ENCODE measurements around the gene SPSB4. TPM values are rescaled to one million over a fixed set of nuclear protein-coding genes. Genes with fewer than 3 reads are reported as not detected.

The SPSB4 gene
- total and polyA plus RNA-seq, 2 of the 8 experiments (the other 6 are each of a cell fraction or from before 2014, with no cell fraction given) = 15.1 to 17.2 TPM

GRCh38 chr3:141065258-141065657 is 14.1 kb downstream of the SPSB4 start:
- no peak overlapping the region for H4K91ac ChIP-seq (replicated peaks; ENCODE audit: insufficient read length, low read length)
- peaks cover 0 to 3% of the 10 kb centered on the region in 2 experiments for H4K20me1 ChIP-seq (replicated peaks in 1 of 2; ENCODE audit: control insufficient read depth in 1 of 2, insufficient read depth in 2 of 2, low read length in 2 of 2)
- H3K79me2 ChIP-seq (ENCODE audit: control insufficient read depth in 1 of 2, insufficient read depth in 2 of 2, low read length in 2 of 2) = peaks cover 0 to 8% of the 10 kb centered on the region in 2 experiments; a peak in 2 of 4 replicates
- no peak overlapping the region for H2BK20ac ChIP-seq (ENCODE audit: low read length)
- peaks cover 0 to 12% (median 7%) of the 10 kb centered on the region in 4 experiments; a peak in 4 of 7 replicates for H3K27me3 ChIP-seq (replicated peaks in 1 of 4; ENCODE audit: control insufficient read depth in 3 of 4, extremely low read depth in 1 of 4, insufficient read depth in 3 of 4, low read length in 3 of 4)
- no peak overlapping the region for H3K9ac ChIP-seq (replicated peaks in 1 of 4; ENCODE audit: extremely low read depth in 1 of 4, low read depth in 3 of 4, low read length in 3 of 4)
- POLR2A ChIA-PET (ENCODE audit: partially characterized antibody) = interaction anchor here (0.8 to 1.3 kb wide), 2 partner anchors 9 to 30 kb away, joined by 3 to 4 read pairs; no protein-coding TSS in a partner anchor
- no peak overlapping the region for H3K4me3 ChIP-seq (ENCODE audit: extremely low read depth in 1 of 4, insufficient read depth in 2 of 4, low read depth in 3 of 4, low read length in 4 of 4)
- H3K18ac ChIP-seq (ENCODE audit: extremely low read depth, low read length) = no peak overlapping the region
- no peaks in the 10 kb centered on the region for H3K23me2 ChIP-seq (ENCODE audit: low read depth, low read length)
- H3K14ac ChIP-seq (ENCODE audit: insufficient read length) = no peak overlapping the region
- no peak for TF ChIP-seq EGR1 (IDR thresholded peaks at IDR 0.05; ENCODE audit: borderline replicate concordance, low read depth, low read length)
- no peak for TF ChIP-seq BRCA1 (IDR thresholded peaks at IDR 0.05; ENCODE audit: low read depth, low read length)
- no peak for TF ChIP-seq GABPA (IDR thresholded peaks at IDR 0.05; ENCODE audit: borderline replicate concordance, insufficient read depth, low read length)
- TF ChIP-seq ATF2 (IDR thresholded peaks at IDR 0.05; ENCODE audit: low read length) = no peak
- no peak overlapping the region for H4K5ac ChIP-seq (ENCODE audit: insufficient read length, low read depth, low read length)
- H3K27ac ChIP-seq (ENCODE audit: low read depth, low read length) = no peak overlapping the region
- CTCF ChIA-PET (ENCODE audit: partially characterized antibody) = interaction anchor here (0.9 to 29.1 kb wide), 4 partner anchors 16 to 66 kb away, joined by 4 to 333 read pairs (median 122); partner anchors contain the start of gene SPSB4
- peaks cover 0 to 10% (median 0%) of the 10 kb centered on the region in 4 experiments; a peak in 1 of 8 replicates for H3K36me3 ChIP-seq (ENCODE audit: control insufficient read depth in 2 of 4, insufficient read depth in 4 of 4, low read length in 3 of 4)
- H2AK5ac ChIP-seq (ENCODE audit: low read depth, low read length) = no peak overlapping the region
- no peak overlapping the region for H3K4ac ChIP-seq (replicated peaks; ENCODE audit: insufficient read length, low read depth, low read length)
- FAIRE-seq (no peak), DNase-seq (ENCODE audit: low read depth in 1 of 2, low spot score in 2 of 2) (peak in 1 of 2 experiments; percentile 11)
- H3K4me2 ChIP-seq (ENCODE audit: insufficient read depth in 1 of 2, low read depth in 2 of 2, low read length in 2 of 2) = no peak overlapping the region
- no peak overlapping the region; the same call in 1 of the 2 replicates for H2BK12ac ChIP-seq (ENCODE audit: low read depth, low read length)
- H3K9me3 ChIP-seq (ENCODE audit: insufficient read depth in 2 of 2, low read depth in 1 of 2, low read length in 1 of 2) = no peaks in the 10 kb centered on the region
- no peak overlapping the region for H2AFZ ChIP-seq (ENCODE audit: low read length)
- H2BK5ac ChIP-seq (ENCODE audit: low read depth, low read length) = no peak overlapping the region; the same call in 1 of the 2 replicates
- H2BK120ac ChIP-seq (replicated peaks; ENCODE audit: low read depth, low read length) = no peak overlapping the region
- 85% methylated on average over 4 of the region's 4 CpGs; no CpG with 5 or more reads in 1 of the 2 experiments for WGBS, 2 experiments (ENCODE audit: extremely low coverage in 1 of 2, insufficient coverage in 1 of 2, insufficient read length in 1 of 2, insufficient replicate concordance in 2 of 2, low coverage in 1 of 2, low lambda C conversion rate in 2 of 2, missing lambda C conversion rate in 1 of 2)
- no peak overlapping the region for H3K23ac ChIP-seq (ENCODE audit: insufficient read length)
- H3K4me1 ChIP-seq (replicated peaks in 1 of 4; ENCODE audit: control insufficient read depth in 3 of 4, insufficient read depth in 4 of 4, low read length in 3 of 4) = peaks cover 3 to 11% (median 9%) of the 10 kb centered on the region in 4 experiments; a peak in 5 of 7 replicates
- no peak overlapping the region for H3K56ac ChIP-seq (replicated peaks; ENCODE audit: insufficient read length, low read depth, low read length)
- no peak overlapping the region for H4K8ac ChIP-seq (ENCODE audit: extremely low read depth, insufficient read depth, low read length)
- H2BK15ac ChIP-seq (ENCODE audit: low read length) = peak overlapping the region; percentile 83; the same call in 1 of the 2 replicates
- no peaks in the 10 kb centered on the region; the same call in 1 of the 2 replicates for H3K79me1 ChIP-seq (ENCODE audit: low read depth, low read length)

All from H1 (cell line).